Thoracic aorta (tissue), 2 donors: ENCODE data around the gene RTL5. TPM values are rescaled to one million over a fixed set of nuclear protein-coding genes. Genes with fewer than 3 reads are reported as not detected.
A peak's percentile ranks its signal among the peaks of the same experiment; 100 is the strongest.

ENCODE experiments used
- ATAC-seq: fragments of 150-250 bp; one replicate; pipeline ENCODE4 v1.8.0; 2017; ENCODE audit warnings: low read depth; ENCODE audit not compliant: insufficient number of reproducible peaks, low FRiP score
- DNase-seq: peaks from one replicate; pipeline ENCODE4 v3.0.0-alpha.2; 2020; ENCODE audit warnings: low spot score
- H3K27ac ChIP-seq, 2 donors: fragments of 200-600 bp; sonication (generic); 1 replicate in 1 of 2; 2 replicates in 1 of 2; pipeline ENCODE4 v1.5.1; 2016; ENCODE audit warnings: mild to moderate bottlenecking in 2 of 2, moderate library complexity in 2 of 2
- H3K27me3 ChIP-seq: fragments of 200-600 bp; sonication (generic); replicated peaks from 2 replicates; pipeline ENCODE4 v1.6.0; 2016; ENCODE audit warnings: mild to moderate bottlenecking; ENCODE audit not compliant: insufficient read depth
- H3K36me3 ChIP-seq: fragments of 200-600 bp; sonication (generic); one replicate; pipeline ENCODE4 v1.5.1; 2016
- H3K4me1 ChIP-seq, 2 donors: fragments of 200-600 bp; sonication (generic); 1 replicate in 1 of 2; 2 replicates in 1 of 2; pipeline versions ENCODE4 v1.5.1 to v1.6.0; 2016; ENCODE audit warnings: low read depth in 2 of 2, mild to moderate bottlenecking in 1 of 2; ENCODE audit not compliant: control insufficient read depth in 1 of 2
- H3K4me3 ChIP-seq: fragments of 200-600 bp; sonication (generic); 2 replicates; pipeline ENCODE4 v1.5.1; 2016; ENCODE audit warnings: mild to moderate bottlenecking
- H3K9me3 ChIP-seq: fragments of 200-600 bp; sonication (generic); 2 replicates; pipeline ENCODE4 v1.5.1; 2016
- total RNA-seq, 2 donors: library from RNA; depleted of rRNA; stranded (reverse); fragments of >200 nt; gene quantifications; one replicate each; pipeline versions ENCODE4 v1.1.0 to v1.2.3, GENCODE V29; 2016
- TF ChIP-seq, protein P1 (sequence below): fragments of 200-600 bp; sonication (generic); IDR thresholded peaks from one replicate; pipeline ENCODE4 v1.5.1; 2019; ENCODE audit warnings: antibody characterized with exemption

Gene RTL5
- total RNA-seq, 2 donors from 2014 or later = 7.6 to 11.6 TPM

DNA sequence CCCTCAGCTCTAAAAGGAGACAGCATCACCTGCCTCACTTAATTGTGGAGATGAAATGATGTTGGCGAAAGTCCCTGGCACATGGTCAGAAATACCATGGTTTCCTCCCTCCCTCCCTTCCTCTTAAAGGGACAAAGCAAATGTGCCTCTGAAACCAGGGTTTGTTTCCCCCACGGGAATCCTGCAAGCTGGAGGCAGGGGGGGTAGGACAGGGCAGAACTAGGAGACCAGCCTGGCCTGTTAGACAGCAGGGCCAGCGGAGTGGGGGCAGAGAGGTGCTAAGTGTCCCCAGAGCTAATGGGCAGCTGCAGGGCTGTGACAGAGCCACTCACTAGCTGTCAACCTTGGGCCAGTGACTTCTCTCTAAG is 5.7 kb downstream of the RTL5 start:
- ATAC-seq (no peak), DNase-seq (no peak)
- peak overlapping the region; percentile 63 to 85 for H3K27ac ChIP-seq
- TF ChIP-seq, protein P1, sequence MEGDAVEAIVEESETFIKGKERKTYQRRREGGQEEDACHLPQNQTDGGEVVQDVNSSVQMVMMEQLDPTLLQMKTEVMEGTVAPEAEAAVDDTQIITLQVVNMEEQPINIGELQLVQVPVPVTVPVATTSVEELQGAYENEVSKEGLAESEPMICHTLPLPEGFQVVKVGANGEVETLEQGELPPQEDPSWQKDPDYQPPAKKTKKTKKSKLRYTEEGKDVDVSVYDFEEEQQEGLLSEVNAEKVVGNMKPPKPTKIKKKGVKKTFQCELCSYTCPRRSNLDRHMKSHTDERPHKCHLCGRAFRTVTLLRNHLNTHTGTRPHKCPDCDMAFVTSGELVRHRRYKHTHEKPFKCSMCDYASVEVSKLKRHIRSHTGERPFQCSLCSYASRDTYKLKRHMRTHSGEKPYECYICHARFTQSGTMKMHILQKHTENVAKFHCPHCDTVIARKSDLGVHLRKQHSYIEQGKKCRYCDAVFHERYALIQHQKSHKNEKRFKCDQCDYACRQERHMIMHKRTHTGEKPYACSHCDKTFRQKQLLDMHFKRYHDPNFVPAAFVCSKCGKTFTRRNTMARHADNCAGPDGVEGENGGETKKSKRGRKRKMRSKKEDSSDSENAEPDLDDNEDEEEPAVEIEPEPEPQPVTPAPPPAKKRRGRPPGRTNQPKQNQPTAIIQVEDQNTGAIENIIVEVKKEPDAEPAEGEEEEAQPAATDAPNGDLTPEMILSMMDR = no peak
- H3K9me3 ChIP-seq = no peaks in the 10 kb centered on the region
- H3K27me3 ChIP-seq = no peaks in the 10 kb centered on the region
- H3K4me1 ChIP-seq = peaks cover 26 to 46% of the 10 kb centered on the region in 2 donors
- no peaks in the 10 kb centered on the region for H3K36me3 ChIP-seq
- H3K4me3 ChIP-seq = no peak overlapping the region

DNA sequence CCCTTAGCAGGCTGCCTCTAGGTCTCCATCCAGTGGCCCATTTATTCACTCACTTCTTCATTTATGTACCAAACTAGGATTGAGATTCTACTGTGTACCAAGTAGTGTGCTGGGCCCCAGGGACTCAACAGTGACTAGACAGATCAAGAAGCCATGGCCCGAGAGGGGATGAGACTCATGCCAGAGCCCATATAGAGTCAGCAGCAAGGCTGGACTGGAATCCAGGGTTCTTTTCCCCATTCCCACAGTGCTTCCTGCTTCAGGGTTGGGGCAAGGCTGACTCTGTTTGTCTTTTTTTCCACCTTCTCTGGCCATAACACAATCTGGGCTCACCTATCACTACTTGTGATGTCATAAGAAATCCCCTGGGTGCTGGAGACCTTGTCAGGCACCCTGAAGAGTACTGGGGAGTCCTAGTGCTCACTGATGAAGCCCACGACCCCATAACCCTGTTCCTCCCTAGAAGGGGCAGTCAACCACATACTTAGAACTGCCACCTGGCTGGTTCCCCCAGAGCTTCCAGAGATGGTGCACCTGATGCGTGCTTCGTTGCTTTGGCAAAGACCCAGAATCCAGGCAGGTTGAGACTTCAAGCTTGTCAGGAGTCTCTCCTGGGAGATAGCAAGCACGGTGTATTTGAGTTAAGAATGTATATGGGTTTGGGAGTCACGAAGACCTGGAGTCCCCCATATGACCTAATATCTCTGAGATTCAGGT is 6.2 kb downstream of the RTL5 start:
- H3K36me3 ChIP-seq = no peaks in the 10 kb centered on the region
- no peak for DNase-seq
- H3K27ac ChIP-seq = peak overlapping the region; percentile 63 to 85
- ATAC-seq = no peak
- TF ChIP-seq, protein P1 = no peak
- no peak overlapping the region for H3K4me3 ChIP-seq
- no peaks in the 10 kb centered on the region for H3K27me3 ChIP-seq
- H3K9me3 ChIP-seq = no peaks in the 10 kb centered on the region
- H3K4me1 ChIP-seq = peaks cover 30 to 52% of the 10 kb centered on the region in 2 donors

DNA sequence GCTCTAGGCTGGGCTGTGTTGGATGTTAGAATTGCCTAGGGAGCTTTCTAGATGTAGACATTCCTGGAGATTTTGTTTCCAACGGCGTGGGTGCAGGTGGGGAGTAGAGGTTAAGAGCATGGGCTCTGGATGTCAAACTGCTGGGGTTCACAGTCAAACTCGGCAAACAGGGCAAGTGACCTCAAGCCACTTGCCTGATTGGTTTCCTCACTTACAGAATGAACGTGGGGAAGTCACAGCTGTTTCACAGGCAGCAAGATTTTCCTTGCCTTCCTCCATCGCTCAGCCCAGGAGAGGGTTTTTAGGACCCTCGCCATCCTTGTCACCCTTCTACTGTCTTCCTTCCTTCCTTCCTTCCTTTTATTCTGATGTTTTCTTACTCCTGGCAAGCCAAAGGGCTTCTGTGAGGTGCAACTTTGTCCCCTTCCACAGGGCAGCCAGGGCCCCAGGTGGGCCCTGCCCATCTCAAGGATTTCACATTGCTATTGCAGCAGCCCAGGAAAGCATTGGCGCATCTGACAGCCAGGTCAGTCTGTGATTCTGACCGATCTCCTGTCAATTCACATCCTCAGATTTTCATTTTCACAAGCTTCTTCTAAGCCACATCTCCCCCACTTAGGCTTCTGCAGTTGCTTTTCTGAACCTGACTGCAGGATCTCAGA is 7.0 kb downstream of the RTL5 start:
- no peak overlapping the region for H3K4me3 ChIP-seq
- DNase-seq = no peak
- no peaks in the 10 kb centered on the region for H3K36me3 ChIP-seq
- peak overlapping the region; percentile 45 to 85 for H3K27ac ChIP-seq
- no peaks in the 10 kb centered on the region for H3K27me3 ChIP-seq
- no peak for ATAC-seq
- TF ChIP-seq, protein P1 = no peak
- H3K9me3 ChIP-seq = no peaks in the 10 kb centered on the region
- H3K4me1 ChIP-seq = peaks cover 30 to 53% of the 10 kb centered on the region in 2 donors

DNA sequence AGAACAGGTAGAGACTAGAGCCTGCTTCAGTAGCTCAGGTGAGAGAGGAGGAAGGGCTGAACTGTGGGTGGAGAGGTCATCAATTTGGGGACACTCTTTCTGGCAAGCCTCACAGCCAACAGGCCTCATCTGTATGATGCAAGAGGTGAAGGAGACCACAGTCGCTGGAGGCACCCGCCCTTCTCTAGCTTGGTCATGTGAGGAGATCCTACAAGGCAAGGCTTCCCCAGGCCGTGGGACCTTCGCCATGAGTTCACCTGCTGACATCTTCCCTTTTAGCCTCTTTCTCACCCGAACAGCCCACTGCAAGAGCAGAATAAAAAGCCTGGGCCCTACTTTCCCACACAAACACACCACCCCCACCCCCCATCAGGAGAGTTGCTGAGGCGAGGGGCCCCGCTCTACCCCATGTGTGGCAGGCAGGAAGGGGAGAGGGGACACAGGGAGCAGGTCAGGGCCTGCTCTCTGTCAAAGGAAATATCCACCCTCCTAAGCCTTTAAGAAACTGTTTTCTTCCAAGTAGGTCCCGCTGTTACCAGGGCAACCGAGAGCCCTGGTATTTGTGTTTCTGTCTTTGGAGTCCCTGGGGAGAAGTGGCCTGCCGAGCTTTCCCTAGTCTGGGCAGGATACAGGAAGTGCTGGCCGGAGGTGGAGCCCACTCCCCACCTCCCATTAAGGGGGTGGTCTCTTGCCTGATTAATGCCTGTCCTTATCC is 8.1 kb downstream of the RTL5 start:
- TF ChIP-seq, protein P1 = no peak
- DNase-seq (peak; percentile 28), ATAC-seq (peak; percentile 61)
- Histone ChIP-seq H3K9me3 (no peaks in the 10 kb centered on the region), H3K27ac (peak overlapping the region; percentile 45 to 85), H3K36me3 (no peaks in the 10 kb centered on the region), H3K4me1 (peaks cover 30 to 53% of the 10 kb centered on the region in 2 donors), H3K4me3 (peak overlapping the region; percentile 19), H3K27me3 (no peaks in the 10 kb centered on the region)
